ENCODE measurements around the gene MAPK8IP1.
A peak's percentile ranks its signal among the peaks of the same experiment; 100 is the strongest.

Gene MAPK8IP1

DNA sequence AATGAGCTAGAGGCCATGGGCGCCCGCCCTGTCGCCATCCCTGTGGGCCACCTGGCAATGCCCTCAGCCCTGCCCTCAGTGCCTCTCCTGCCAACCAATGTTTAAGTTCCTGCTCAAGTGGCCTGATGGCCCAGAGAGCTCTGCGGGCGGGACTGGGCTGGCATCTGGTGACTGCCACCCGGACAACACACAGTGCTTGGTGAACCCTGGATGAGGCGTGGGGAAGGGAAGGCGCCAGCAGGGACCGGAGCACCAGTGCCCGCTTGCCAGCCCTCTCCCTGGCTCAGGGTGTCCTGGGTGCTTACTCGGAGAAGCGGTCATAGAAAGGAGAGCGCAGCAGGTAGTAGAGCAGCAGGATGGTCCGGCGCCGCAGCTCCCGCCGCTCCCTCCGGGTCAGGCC lies 28.1 kb downstream of the MAPK8IP1 start:
- no peak for DNase-seq

DNA sequence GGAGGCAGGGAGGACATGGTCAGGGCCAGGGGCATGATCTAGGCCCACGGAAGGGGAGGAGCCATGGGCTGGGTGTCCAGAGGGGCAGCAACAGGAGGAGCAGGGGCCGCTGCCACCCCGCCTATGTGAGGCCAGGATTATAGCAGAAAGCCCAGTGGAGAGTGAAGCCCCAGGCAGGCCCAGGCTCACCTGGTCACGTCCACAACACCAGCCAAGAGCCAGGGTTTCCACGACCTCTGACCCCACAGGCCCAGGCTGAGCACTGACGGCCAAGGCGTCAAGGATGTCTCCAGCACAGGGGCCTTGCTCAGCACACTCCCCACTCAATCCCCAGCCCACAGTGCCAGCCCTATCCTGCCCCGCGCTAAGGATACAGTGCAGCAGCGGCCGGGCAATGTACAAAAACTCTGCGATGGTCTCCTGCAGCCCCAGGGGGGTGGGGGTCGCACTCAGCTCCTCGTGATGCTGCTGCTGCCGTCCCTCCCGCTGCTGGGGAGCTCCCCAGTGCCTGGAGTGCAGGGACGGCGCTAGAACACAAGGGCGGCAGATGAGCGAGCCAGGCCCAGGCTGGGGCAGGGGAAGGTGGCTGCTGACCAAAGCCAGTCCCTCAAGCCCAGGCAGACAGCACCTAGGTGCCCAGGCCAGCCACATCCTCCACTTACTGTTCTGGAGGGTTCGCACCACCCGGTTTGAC lies 28.6 kb downstream of the MAPK8IP1 start:
- DNase-seq: no peak

DNA sequence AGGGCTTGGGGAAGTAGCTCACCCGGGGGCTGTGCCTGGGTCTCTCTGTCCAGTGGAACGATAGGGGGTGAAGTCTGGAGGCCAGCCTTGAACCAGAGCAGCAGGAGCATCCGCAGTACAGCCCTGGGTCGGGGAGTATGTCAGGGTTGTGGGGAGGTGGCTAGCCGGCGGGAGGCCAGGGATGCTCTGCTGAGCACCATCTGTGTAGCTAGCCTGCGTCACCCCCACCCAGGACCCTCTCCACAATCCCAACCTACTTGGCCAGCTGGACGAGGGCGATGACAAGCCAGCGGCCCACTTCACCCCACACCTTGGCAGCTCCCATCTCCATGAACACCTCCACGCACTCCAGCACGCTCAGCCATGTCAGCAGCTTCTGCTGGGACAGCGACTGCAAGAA lies 30.0 kb downstream of the MAPK8IP1 start:
- DNase-seq: no peak

DNA sequence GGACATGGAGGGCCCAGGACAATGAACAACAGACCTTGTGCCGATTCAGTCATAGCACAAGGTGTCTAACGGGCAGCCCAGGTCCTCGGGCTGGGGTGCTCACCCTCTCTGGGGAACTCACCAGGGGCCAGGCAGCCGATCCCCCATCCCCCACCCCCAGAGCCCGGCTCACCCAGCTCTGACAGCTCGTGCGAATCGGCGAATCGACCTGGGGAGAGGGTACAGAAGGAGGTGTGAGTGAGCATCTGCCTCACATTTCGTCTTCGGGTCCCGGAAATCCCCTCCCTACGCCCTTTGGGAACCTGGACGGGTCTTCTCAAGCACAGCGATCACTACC lies 31.8 kb downstream of the MAPK8IP1 start:
- peak; percentile 43 for DNase-seq

DNA sequence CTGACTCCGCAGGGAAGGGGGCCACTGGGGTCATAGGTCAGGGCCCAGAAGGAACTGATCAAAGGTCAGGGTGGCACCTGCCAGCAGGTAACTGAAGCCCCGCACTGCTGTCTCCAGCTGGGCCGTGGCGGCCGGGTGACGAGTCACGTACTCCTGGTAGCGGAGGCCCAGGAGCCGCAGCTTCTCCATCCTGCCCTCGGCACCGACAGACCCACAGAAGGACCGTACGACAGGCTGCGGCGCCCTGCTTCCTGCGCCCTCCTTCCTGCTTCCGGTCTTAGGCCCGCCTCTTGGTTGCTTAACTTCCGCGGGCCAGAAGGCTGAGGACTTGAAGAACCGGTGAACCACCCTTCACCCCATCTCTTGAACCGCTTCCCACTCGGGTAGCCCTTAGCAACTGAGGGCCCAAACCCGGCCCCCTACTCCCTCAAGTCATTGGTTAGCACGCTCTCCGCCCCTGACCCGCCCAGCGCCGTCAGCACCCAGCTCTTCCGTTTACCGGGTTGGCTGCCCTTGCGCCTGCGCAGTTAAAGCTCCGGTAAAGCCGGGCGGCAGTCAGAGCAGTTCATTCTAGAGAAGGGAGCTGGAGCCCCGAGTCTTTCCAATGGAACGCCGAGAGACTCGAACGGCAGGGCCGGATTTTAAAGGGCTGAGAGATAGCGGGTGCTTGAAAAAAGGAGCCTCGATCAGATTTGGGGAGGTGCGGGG lies 32.3 kb downstream of the MAPK8IP1 start, which contains the start of gene PEX16:
Gene PEX16 (minus strand): TSS at position 255 of the 708 bp plus-strand sequence. CDS start 66 bp downstream, at position 189.
- DNase-seq: peak; percentile 97

DNA sequence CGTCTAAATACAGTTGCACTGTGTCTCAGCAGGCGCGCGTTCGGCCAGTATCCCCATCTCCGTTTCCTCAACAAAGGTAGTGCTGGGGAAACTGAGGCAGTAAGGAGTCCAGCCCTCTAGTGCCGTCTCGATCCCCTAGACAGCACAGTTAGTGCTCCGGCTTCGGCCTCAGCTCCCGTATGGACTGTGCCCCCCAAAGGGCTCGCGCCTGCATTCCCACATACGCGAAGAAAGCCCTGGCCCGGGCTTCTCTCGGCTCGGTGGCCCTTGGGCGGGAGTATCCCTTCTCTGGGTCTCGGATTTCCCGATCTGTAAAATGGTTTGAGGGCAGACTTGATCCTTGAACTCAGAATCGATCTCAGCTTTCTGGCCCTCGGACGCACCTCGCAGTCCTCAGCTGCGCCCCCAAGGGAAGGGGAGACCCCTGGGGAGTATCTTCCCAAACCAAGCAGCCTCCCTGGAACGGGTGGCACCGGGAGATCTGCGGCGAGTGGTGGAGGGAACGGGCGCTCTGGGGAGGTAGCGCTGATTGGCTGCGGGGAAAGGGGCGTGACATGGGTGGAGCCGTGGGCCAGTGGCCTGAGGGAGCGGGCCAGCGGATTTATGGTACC lies 33.0 kb downstream of the MAPK8IP1 start:
- DNase-seq: peak; percentile 75

DNA sequence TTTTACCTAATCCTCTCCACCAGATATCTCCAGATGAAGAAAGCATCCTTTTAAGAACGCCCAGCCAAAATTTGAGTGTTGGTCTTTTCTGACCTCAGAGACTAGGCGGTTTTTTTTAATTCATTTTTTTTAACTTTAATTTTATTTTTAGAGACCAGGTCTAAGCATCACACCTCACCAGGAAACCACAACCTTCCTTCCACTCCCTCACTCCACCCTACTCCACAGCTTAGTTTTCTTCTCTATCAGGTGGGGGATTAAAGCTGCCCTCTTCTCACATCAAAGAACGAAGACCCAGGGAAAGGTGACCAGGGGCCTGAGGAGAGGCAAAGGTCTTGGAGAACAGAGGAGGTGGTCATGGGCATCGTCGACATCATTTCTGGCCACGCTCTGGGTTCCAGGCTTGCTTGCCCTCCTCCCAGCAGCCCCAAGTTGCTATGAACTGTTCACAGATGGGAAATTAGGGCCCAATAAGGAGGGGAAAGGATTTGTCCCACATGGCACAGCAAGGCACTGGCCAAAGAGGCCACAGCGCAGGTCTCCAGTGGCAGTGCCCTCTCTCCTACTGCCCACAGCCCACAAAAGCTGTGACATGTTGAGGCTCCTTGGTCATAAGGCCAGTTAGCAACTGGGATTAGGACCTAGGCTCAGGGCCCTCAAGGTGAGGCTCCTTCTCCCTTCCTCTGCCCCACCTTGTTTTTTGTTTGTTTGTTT lies 33.7 kb downstream of the MAPK8IP1 start:
- DNase-seq: no peak

DNA sequence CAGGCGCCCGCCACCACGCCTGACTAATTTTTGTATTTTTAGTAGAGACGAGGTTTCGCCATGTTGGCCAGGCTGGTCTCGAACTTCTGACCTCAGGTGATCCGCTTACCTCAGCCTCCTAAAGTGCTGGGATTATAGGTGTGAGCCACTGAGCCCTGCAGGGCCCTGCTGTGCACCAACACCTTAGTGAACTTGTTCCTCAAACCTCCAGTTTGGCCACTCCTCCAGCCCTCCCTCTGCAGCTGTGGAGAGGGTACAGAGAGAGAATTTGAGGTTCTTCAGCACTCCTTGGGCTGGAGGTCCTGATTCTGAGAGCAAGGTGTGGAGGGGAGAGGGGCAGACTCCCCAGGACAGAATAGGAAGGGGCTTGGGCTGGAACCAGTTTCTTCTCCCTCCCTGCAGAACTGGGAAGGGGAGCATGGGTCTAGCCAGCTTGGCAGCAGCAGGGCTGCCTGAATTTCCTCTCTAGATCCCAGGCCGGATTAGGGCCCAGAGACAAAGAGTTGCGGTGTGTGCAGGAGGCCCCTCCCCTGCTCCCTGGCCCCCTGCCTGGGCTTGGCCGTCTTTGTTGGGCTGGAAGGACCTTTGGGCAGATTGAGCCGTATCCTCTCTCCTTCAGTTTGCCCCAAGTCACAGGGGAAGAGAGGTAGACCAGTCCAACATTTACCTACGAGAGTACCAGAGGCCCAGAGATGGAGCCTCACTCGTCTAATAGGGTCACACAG lies 34.5 kb downstream of the MAPK8IP1 start:
- DNase-seq: no peak

DNA sequence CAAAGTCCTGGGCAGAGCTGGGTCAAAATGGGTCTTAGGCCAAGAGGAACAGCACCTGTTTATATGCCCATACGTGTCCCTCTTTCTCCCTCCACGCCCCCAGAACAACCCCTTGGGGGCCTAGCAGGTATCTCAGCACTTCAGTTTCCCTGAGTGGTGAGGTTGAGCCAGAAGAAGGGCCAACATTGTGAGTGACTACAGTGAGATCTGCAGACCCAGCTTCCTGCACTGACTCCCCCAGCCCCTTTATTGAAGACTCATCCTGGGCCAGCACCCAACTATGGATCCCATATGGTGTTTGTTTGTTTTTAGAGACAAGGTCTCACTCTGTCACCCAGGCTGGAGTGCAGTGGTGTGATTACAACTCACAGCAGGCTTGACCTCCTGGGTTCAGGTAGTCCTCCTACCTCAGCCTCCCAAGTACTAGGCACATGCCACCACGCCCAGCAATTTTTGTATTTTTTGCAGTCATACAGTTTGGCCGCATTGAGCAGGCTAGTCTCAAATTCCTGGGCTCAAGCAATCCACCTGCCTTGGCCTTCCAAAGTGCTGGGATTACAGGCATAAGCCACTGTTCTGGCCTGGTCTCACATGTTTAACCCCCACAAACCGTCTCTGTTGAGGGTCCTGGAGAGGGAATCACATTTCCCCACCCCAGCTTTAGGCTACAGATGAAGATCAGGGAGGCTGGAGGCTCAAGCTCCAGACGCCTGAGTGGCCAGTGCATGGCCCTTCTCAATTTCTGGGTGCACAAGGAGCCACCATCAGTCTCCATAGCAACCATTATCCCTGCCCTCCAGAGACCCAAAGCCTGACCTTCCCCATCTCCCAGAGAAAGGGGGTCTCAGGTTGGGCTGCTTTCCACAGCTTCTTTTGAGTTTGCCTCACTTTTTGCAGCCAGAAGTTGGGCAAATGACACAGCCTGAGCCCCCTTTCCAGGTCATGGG lies 35.4 kb downstream of the MAPK8IP1 start:
- no peak for DNase-seq

DNA sequence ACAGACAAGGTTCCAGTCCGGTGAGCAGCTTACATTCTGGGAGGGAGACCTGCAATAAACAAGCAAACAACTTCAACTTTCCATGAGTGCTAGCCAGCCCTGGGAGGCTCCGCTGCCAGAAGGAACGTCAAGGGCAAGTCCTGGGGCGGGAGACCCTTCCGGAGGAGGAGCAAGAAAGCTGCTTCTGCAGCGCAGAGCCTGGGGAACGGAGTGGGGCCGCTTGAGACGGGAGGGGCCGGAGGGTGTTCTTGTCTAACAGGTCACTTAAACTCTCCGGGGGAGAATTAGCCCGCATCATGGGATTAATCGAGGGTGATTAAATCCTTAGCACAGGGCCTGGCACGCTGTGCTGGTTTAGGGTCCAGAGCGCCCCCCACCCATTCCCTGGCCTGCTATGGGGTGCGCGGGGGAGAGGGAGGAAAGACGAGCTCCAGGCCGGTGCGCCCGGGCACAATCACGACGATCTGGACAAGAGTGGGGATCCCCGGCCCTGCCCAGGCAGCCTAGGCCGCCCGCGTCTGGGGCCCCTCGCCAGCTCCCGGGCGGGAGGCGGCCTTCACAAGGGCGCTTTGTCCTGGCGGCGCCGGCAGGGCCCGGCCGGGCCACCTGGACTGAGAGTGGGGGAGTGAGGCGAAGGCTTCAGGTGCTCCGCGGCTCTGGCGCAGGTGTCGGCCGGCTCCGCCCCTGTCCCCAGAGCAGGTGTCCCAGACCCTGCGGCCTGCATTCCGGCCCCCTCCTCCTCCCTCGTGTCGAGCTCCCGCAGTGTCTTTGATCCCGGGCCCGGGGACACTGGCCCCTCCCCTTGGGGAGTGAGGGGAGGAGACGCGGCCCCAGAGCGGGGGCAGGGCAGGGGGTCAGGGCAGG lies 36.3 kb downstream of the MAPK8IP1 start:
- no peak for DNase-seq

DNA sequence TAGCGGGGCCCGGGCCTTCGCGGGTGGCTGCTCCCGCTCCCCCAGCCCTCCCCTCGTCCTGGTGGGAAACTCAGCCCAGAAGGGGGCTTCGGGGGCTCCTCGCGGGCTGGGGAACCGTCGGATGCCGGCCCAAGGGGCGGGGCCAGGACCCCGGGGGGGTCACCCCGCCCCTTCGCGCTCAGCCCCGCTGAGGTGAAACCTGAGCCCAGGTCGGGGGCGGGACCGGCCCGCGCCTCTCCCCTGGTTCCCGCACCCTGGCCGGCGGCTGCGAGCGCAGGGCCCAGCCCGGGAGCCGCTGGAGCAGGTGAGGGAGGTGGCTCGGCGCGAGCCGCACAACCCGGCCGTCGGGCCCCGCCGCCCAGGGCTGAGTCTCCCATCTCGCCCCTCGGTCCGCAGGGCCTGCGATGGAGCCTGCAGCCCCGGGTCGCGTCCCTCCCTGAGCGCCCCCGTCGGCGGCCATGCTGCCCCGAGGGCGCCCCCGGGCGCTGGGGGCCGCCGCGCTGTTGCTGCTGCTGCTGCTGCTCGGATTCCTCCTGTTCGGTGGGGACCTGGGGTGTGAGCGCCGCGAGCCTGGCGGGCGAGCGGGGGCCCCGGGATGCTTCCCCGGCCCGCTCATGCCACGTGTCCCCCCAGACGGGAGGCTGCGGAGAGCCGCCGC lies 37.1 kb downstream of the MAPK8IP1 start, which contains the start of gene LARGE2:
Gene LARGE2 (plus strand): TSS at position 232 of the 658 bp plus-strand sequence. CDS start 227 bp downstream, at position 459.
- DNase-seq: no peak

DNA sequence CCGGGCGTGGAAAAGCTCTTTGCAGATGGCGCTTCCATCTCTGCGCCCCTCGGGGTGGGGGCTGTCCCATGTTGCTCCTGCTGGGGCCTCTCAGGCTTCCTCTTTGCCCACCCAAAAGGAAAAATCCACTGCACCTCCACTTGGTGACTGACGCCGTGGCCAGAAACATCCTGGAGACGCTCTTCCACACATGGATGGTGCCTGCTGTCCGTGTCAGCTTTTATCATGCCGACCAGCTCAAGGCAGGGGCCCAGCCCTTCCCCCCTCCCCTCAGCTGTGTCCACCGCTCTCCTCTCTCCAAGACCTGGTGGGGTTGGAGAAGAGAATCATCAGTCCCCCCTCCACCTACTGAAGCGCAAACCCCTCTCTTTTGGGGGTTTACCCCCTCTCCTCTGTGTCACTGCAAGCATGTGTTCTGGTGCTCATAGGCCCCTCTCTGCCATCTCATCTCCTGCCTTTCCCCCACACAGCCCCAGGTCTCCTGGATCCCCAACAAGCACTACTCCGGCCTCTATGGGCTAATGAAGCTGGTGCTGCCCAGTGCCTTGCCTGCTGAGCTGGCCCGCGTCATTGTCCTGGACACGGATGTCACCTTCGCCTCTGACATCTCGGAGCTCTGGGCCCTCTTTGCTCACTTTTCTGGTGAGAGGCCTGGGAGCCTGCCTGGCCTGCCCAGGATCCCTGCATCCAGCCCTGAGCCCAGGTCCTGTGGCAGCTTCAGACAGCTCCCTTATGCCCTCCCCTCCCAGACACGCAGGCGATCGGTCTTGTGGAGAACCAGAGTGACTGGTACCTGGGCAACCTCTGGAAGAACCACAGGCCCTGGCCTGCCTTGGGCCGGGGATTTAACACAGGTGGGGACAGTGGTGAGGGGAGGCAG lies 38.8 kb downstream of the MAPK8IP1 start:
- no peak for DNase-seq

DNA sequence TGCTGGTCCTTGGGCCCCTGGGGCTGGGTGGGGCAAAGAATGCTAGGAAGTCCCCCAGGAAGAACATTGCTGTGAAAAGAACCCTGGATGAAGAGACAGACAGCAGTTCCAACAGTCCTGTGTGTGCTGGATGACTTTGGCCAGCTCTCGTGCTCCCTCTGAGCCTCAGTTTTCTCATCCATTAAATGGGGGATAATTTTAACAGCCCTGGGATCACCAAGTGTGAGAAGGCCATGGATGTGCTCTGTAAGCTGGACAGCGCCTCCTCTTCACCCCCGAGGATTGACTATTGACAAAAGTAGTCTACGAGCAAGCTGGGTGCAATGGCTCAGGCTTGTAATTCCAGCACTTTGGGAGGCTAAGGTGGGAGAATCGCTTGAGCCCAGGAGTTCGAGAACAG lies 39.5 kb downstream of the MAPK8IP1 start:
- DNase-seq: no peak

DNA sequence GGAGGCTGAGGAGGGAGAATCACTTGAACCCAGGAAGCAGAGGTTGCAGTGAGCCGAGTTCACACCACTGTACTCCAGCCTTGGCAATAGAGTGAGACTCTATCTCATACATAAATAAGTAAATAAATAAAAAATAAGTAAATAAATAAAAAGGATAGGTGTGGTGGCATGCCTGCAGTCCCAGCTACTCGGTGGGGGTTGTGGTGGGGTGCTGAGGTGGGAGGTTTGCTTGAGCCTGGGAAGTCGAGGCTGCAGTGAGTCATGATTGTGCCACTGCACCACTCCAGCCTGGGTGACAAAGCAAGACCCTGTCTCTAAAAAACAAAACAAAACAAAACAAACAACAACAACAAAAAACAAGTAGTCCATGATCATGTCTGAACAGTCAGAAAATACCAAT lies 40.1 kb downstream of the MAPK8IP1 start:
- no peak for DNase-seq

DNA sequence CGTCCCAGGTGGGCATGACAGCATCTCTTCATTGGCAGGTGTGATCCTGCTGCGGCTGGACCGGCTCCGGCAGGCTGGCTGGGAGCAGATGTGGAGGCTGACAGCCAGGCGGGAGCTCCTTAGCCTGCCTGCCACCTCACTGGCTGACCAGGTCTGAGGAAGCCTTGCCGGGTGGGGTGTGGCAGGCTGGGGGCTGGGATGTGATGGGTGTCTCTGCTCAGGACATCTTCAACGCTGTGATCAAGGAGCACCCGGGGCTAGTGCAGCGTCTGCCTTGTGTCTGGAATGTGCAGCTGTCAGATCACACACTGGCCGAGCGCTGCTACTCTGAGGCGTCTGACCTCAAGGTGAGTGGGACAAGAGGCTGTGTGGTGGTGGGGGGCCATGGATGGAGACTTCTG lies 40.5 kb downstream of the MAPK8IP1 start:
- DNase-seq: no peak

DNA sequence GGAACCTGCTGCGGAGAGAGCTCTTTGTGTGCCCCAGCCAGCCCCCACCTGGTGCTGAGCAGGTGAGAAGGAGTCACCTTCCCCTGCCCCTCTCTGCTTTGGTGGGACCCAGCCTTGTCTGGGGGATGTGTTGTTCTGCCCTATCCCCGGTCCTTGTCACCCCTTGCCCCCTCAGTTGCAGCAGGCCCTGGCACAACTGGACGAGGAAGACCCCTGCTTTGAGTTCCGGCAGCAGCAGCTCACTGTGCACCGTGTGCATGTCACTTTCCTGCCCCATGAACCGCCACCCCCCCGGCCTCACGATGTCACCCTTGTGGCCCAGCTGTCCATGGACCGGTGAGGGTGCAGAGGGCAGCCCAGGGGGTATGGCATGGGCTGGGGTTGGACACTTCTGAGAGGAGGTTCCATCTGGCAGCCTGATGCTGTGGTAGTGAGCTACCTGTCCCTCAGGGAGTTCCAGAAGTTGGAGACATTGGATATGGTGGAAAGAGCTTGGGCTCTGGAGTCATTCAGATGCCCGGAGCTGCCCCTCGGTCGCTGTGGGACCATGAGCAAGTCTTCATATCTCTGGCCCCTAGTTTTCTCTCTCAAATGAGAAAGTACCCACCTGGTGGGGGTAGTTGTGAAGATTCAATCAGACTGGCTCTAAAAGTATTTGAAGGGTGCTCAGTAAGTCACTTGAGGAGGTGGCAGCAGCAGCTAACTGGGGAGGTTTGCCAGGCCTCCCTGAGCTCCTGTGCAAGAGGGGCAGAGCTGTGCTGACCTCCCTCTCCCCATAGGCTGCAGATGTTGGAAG lies 41.3 kb downstream of the MAPK8IP1 start:
- no peak for DNase-seq

DNA sequence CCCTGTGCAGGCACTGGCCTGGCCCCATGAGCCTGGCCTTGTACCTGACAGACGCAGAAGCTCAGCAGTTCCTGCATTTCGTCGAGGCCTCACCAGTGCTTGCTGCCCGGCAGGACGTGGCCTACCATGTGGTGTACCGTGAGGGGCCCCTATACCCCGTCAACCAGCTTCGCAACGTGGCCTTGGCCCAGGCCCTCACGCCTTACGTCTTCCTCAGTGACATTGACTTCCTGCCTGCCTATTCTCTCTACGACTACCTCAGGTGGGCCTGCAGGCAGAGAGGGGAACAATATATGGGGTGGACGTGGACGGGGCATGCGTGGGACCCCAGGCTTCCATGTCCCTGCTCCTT lies 41.9 kb downstream of the MAPK8IP1 start:
- no peak for DNase-seq
